OCI-LY3 (cell line): ENCODE data around the gene KLHL29.

ENCODE experiments used
- H2AFZ ChIP-seq: fragments of 200-600, 300-600 bp; shearing (Covaris generic); 2 replicates; pipeline ENCODE4 v1.6.0; 2014; ENCODE audit warnings: antibody characterized with exemption, low read depth, low read length
- H3K27ac ChIP-seq: fragments of 200-600, 300-600 bp; sonication (generic); 2 replicates; pipeline ENCODE4 v1.5.1; 2014; ENCODE audit warnings: mild to moderate bottlenecking, low read length, moderate library complexity, mixed read lengths
- H3K27me3 ChIP-seq: fragments of 200-600, 300-600 bp; sonication (generic); 2 replicates; pipeline ENCODE4 v1.6.1; 2014; ENCODE audit warnings: low read depth, low read length, mixed read lengths
- H3K36me3 ChIP-seq: fragments of 200-600, 300-600 bp; sonication (generic); replicated peaks from 2 replicates; pipeline ENCODE3; 2014; ENCODE audit warnings: low read depth, low read length, mixed read lengths
- H3K4me1 ChIP-seq: fragments of 300-600, 200-600 bp; sonication (generic); 2 replicates; pipeline ENCODE4 v1.6.1; 2014; ENCODE audit warnings: low read length, mixed read lengths
- H3K4me2 ChIP-seq: fragments of 200-600, 300-600 bp; sonication (generic); 2 replicates; pipeline ENCODE4 v1.6.1; 2014; ENCODE audit warnings: low read length, mixed read lengths
- H3K4me3 ChIP-seq: fragments of 300-600, 200-600 bp; sonication (generic); 2 replicates; pipeline ENCODE4 v1.5.1; 2014; ENCODE audit warnings: antibody characterized with exemption, mild to moderate bottlenecking, low read length, moderate library complexity
- H3K79me2 ChIP-seq: fragments of 300-600, 200-600 bp; shearing (Covaris generic); 2 replicates; pipeline ENCODE4 v1.6.1; 2014; ENCODE audit warnings: mild to moderate bottlenecking, low read length, mixed read lengths
- H3K9ac ChIP-seq: fragments of 300-600, 200-600 bp; shearing (Covaris generic); 2 replicates; pipeline ENCODE4 v1.6.0; 2014; ENCODE audit warnings: mild to moderate bottlenecking, low read length, moderate library complexity
- H3K9me3 ChIP-seq: fragments of 200-600, 300-600 bp; shearing (Covaris generic); 2 replicates; pipeline ENCODE4 v1.6.1; 2014; ENCODE audit warnings: low read length, mixed read lengths; ENCODE audit not compliant: insufficient read depth
- H4K20me1 ChIP-seq: fragments of 200-600, 300-600 bp; sonication (generic); 2 replicates; pipeline ENCODE4 v1.6.1; 2016; ENCODE audit warnings: low read length, mixed read lengths; ENCODE audit not compliant: insufficient read depth
- CTCF ChIP-seq: fragments of 200-600, 300-600 bp; sonication (generic); IDR thresholded peaks from 2 replicates; pipeline ENCODE4 v1.5.1; 2014; ENCODE audit warnings: antibody characterized with exemption, low read length, low read depth
- EZH2phosphoT487 ChIP-seq: fragments of 200-600 bp; shearing (Covaris generic); IDR thresholded peaks from 2 replicates; pipeline ENCODE4 v1.6.1; 2018; ENCODE audit warnings: antibody characterized with exemption, mixed run types, low read depth

The KLHL29 gene

GRCh38 chr2:23414106-23414505 is 29.1 kb downstream of the KLHL29 start:
- Histone ChIP-seq H2AFZ (no peak overlapping the region), H3K27ac (no peak overlapping the region), H3K9ac (no peak overlapping the region), H3K27me3 (no peaks in the 10 kb centered on the region), H3K9me3 (no peaks in the 10 kb centered on the region), H4K20me1 (no peaks in the 10 kb centered on the region), H3K4me3 (no peak overlapping the region), H3K4me2 (no peak overlapping the region), H3K4me1 (no peaks in the 10 kb centered on the region), H3K79me2 (no peaks in the 10 kb centered on the region), H3K36me3 (no peaks in the 10 kb centered on the region)
- TF ChIP-seq CTCF: no peak

GRCh38 chr2:23414871-23415270 is 29.9 kb downstream of the KLHL29 start:
- no peak overlapping the region for H3K27ac ChIP-seq
- H2AFZ ChIP-seq: no peak overlapping the region
- no peaks in the 10 kb centered on the region for H3K36me3 ChIP-seq
- H3K9ac ChIP-seq: no peak overlapping the region
- no peak overlapping the region for H3K4me3 ChIP-seq
- H3K79me2 ChIP-seq: no peaks in the 10 kb centered on the region
- no peaks in the 10 kb centered on the region for H3K4me1 ChIP-seq
- H3K9me3 ChIP-seq: no peaks in the 10 kb centered on the region
- no peaks in the 10 kb centered on the region for H3K27me3 ChIP-seq
- H3K4me2 ChIP-seq: no peak overlapping the region
- TF ChIP-seq EZH2phosphoT487 (no peak), CTCF (peak; percentile 23; the same call in 1 of the 2 replicates)
- H4K20me1 ChIP-seq: no peaks in the 10 kb centered on the region

GRCh38 chr2:23417310-23417709 is 32.3 kb downstream of the KLHL29 start:
- Histone ChIP-seq H3K27ac (no peak overlapping the region), H3K9ac (no peak overlapping the region), H2AFZ (no peak overlapping the region), H3K36me3 (no peaks in the 10 kb centered on the region), H3K4me1 (no peaks in the 10 kb centered on the region), H3K27me3 (no peaks in the 10 kb centered on the region), H3K4me3 (no peak overlapping the region), H3K79me2 (no peaks in the 10 kb centered on the region), H3K4me2 (no peak overlapping the region), H3K9me3 (no peaks in the 10 kb centered on the region), H4K20me1 (no peaks in the 10 kb centered on the region)
- TF ChIP-seq CTCF: no peak
- TF ChIP-seq EZH2phosphoT487: no peak

GRCh38 chr2:23418056-23418455 is 33.1 kb downstream of the KLHL29 start:
- TF ChIP-seq CTCF: no peak
- TF ChIP-seq EZH2phosphoT487: no peak
- Histone ChIP-seq H3K36me3 (no peaks in the 10 kb centered on the region), H2AFZ (no peak overlapping the region), H3K4me2 (no peak overlapping the region), H3K9me3 (no peaks in the 10 kb centered on the region), H4K20me1 (no peaks in the 10 kb centered on the region), H3K27ac (no peak overlapping the region), H3K27me3 (no peaks in the 10 kb centered on the region), H3K4me1 (no peaks in the 10 kb centered on the region), H3K4me3 (no peak overlapping the region), H3K9ac (no peak overlapping the region), H3K79me2 (no peaks in the 10 kb centered on the region)
